Measurements from ENCODE around the gene CYB561D2. TPM values are rescaled to one million over a fixed set of nuclear protein-coding genes. Genes with fewer than 3 reads are reported as not detected.

The CYB561D2 gene
- total and polyA plus RNA-seq, 2 of the 13 experiments (the other 11 are each of a cell fraction or from before 2014, with no cell fraction given), result 11.1 to 17.2 TPM

GRCh38 chr3:50327943-50328691 is 22.5 kb upstream of the CYB561D2 start, which contains the start of gene TUSC2:
TSS of gene TUSC2 (minus strand) at chr3:50328223. CDS start at chr3:50328099, 124 bp downstream.
- peak within 1 kb of the TSS; percentile 67 for H3K27ac ChIP-seq (ENCODE audit: extremely low read length, insufficient read depth, low read length)
- no peaks in the 10 kb centered on the region for H3K27me3 ChIP-seq (ENCODE audit: control insufficient read depth in 1 of 2, insufficient read depth in 2 of 2, low read length in 2 of 2)
- TSS peak; percentile 91 for BruUV-seq (replicated peaks)
- DNase-seq (ENCODE audit: low spot score) (peak; percentile 95), FAIRE-seq (peak; percentile 94), ATAC-seq (peak; percentile 79)
- no peaks in the 10 kb centered on the region for H4K20me1 ChIP-seq (ENCODE audit: insufficient read depth, low read length)
- in situ Hi-C loops (cut with HindIII; ENCODE audit: extremely low pct_ligation_motif_present, low pct_unique_long_range_greater_than_20kb) (no loop called here), intact Hi-C loops (cut with micrococcal nuclease; ENCODE audit: unreplicated experiment) (no loop called here)
- H3K4me1 ChIP-seq (ENCODE audit: insufficient read depth, low read length), result peaks cover 52% of the 10 kb centered on the region
- peak within 1 kb of the TSS; percentile 84 for H3K4me2 ChIP-seq (ENCODE audit: low read depth, low read length)
- peaks cover 22% of the 10 kb centered on the region for H3K79me2 ChIP-seq (ENCODE audit: insufficient read depth, low read length)
- H2AFZ ChIP-seq (ENCODE audit: low read length), result no peak within 1 kb of the TSS
- ChIA-PET POLR2A (interaction anchor here (0.6 to 3.5 kb wide), 21 partner anchors 9 to 281 kb away, joined by 3 to 66 read pairs (median 4); partner anchors contain the start of genes CYB561D2, GNAI2, HYAL1 and HYAL3), CTCF (ENCODE audit: low intra/inter-chr PET ratio, low total read pairs) (no interaction called here)
- H3K9ac ChIP-seq (ENCODE audit: insufficient read depth, low read depth, low read length), result peak within 1 kb of the TSS; percentile 96
- WGBS (ENCODE audit: low lambda C conversion rate), result 2% methylated on average over 15 of the region's 55 CpGs
- peaks cover 19 to 44% of the 10 kb centered on the region in 2 experiments for H3K36me3 ChIP-seq (replicated peaks in 1 of 2; ENCODE audit: control insufficient read depth in 1 of 2, insufficient read depth in 2 of 2, low read length in 2 of 2)
- H3K9me3 ChIP-seq (ENCODE audit: low read length), result no peaks in the 10 kb centered on the region
- H3K4me3 ChIP-seq (replicated peaks in 1 of 3; ENCODE audit: insufficient read depth in 1 of 3, low read depth in 2 of 3, low read length in 3 of 3), result peak within 1 kb of the TSS; percentile 79 to 95 (median 92)
- no peak for TF ChIP-seq SOX6 (IDR thresholded peaks at IDR 0.05)
- TF ChIP-seq SOX6 (CRISPR knock-in tag; IDR thresholded peaks at IDR 0.05), result peak; percentile 46; the same call in 1 of the 2 replicates
- no peak for TF ChIP-seq ADNP (CRISPR knock-in tag; IDR thresholded peaks at IDR 0.05)
- no peak for TF ChIP-seq FUBP1 (CRISPR knock-in tag; IDR thresholded peaks at IDR 0.05; ENCODE audit: borderline replicate concordance)
- TF ChIP-seq ZSCAN25 (CRISPR knock-in tag; IDR thresholded peaks at IDR 0.05), result no peak
- 0 out of 2 replicates have a peak, but pooled peaks have one; percentile 14 for TF ChIP-seq GATAD2A (CRISPR knock-in tag; IDR thresholded peaks at IDR 0.05)
- 0 out of 2 replicates have a peak, but pooled peaks have one; percentile 35 for TF ChIP-seq ZNF580 (CRISPR knock-in tag; IDR thresholded peaks at IDR 0.05; ENCODE audit: borderline replicate concordance, low read depth)
- TF ChIP-seq ZBTB7A (CRISPR knock-in tag; IDR thresholded peaks at IDR 0.05), result no peak
- no peak for TF ChIP-seq POGK (CRISPR knock-in tag; conservative IDR thresholded peaks at IDR 0.05)
- no peak for TF ChIP-seq ARNTL (CRISPR knock-in tag; IDR thresholded peaks at IDR 0.05)
- TF ChIP-seq DMAP1 (CRISPR knock-in tag; IDR thresholded peaks at IDR 0.05), result peak; percentile 52
- TF ChIP-seq ZNF280B (CRISPR knock-in tag; IDR thresholded peaks at IDR 0.05; ENCODE audit: borderline replicate concordance), result peak; percentile 71; the same call in 1 of the 2 replicates
- TF ChIP-seq ATF1 (CRISPR knock-in tag; IDR thresholded peaks at IDR 0.05), result 0 out of 2 replicates have a peak, but pooled peaks have one; percentile 53
- peak; percentile 7; the same call in 1 of the 2 replicates for TF ChIP-seq MTF1 (CRISPR knock-in tag; IDR thresholded peaks at IDR 0.05)
- peak; percentile 49; the same call in 1 of the 2 replicates for TF ChIP-seq ZBTB38 (CRISPR knock-in tag; IDR thresholded peaks at IDR 0.05)
- peak; percentile 85 for TF ChIP-seq ZNF574 (CRISPR knock-in tag; IDR thresholded peaks at IDR 0.05)
